ENCODE data around the gene FAM193B. TPM values are rescaled to one million over a fixed set of nuclear protein-coding genes. Genes with fewer than 3 reads are reported as not detected.

The FAM193B gene
- total and polyA plus RNA-seq, 9 of the 15 experiments (the other 6 are each of a cell fraction or from before 2014, with no cell fraction given), result 4.4 to 76.4 (median 37.3) TPM

GRCh38 chr5:177599731-177600507, 45.6 kb upstream of the FAM193B start, which contains the start of gene B4GALT7 (continued):
- TF ChIP-seq CEBPG (CRISPR knock-in tag; IDR thresholded peaks at IDR 0.05) (no peak), CEBPG (tag; conservative IDR thresholded peaks at IDR 0.05 in 1 of 2, IDR thresholded peaks at IDR 0.05 in 1 of 2) (no peak), ZNF586 (CRISPR knock-in tag; conservative IDR thresholded peaks at IDR 0.05) (no peak), PCBP1 (IDR thresholded peaks at IDR 0.05; ENCODE audit: low read depth, low read length, poor library complexity, severe bottlenecking) (peak; percentile 71), ELK1 (CRISPR knock-in tag; IDR thresholded peaks at IDR 0.05) (no peak), ZNF696 (CRISPR knock-in tag; conservative IDR thresholded peaks at IDR 0.05) (no peak), L3MBTL2 (IDR thresholded peaks at IDR 0.05) (peak; percentile 79), ESRRB (CRISPR knock-in tag; IDR thresholded peaks at IDR 0.05; ENCODE audit: borderline replicate concordance) (no peak), RBM34 (IDR thresholded peaks at IDR 0.05; ENCODE audit: borderline replicate concordance, insufficient read depth, low read length) (no peak), HNRNPK (IDR thresholded peaks at IDR 0.05; ENCODE audit: low read depth, low read length, poor library complexity, severe bottlenecking) (no peak), ZBTB49 (CRISPR knock-in tag; IDR thresholded peaks at IDR 0.05; ENCODE audit: borderline replicate concordance) (no peak), ZFX (CRISPR knock-in tag; IDR thresholded peaks at IDR 0.05) (peak; percentile 96), PTRF (tag; IDR thresholded peaks at IDR 0.05) (no peak), ARID2 (IDR thresholded peaks at IDR 0.05) (no peak), RFX7 (CRISPR knock-in tag; IDR thresholded peaks at IDR 0.05) (no peak), ZBTB5 (IDR thresholded peaks at IDR 0.05) (no peak), HDGF (IDR thresholded peaks at IDR 0.05) (no peak), NCOA6 (IDR thresholded peaks at IDR 0.05) (no peak)
- TF ChIP-seq, protein P1, sequence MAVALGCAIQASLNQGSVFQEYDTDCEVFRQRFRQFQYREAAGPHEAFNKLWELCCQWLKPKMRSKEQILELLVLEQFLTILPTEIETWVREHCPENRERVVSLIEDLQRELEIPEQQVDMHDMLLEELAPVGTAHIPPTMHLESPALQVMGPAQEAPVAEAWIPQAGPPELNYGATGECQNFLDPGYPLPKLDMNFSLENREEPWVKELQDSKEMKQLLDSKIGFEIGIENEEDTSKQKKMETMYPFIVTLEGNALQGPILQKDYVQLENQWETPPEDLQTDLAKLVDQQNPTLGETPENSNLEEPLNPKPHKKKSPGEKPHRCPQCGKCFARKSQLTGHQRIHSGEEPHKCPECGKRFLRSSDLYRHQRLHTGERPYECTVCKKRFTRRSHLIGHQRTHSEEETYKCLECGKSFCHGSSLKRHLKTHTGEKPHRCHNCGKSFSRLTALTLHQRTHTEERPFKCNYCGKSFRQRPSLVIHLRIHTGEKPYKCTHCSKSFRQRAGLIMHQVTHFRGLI (CRISPR knock-in tag; IDR thresholded peaks at IDR 0.05), result no peak
- TF ChIP-seq, protein P2, sequence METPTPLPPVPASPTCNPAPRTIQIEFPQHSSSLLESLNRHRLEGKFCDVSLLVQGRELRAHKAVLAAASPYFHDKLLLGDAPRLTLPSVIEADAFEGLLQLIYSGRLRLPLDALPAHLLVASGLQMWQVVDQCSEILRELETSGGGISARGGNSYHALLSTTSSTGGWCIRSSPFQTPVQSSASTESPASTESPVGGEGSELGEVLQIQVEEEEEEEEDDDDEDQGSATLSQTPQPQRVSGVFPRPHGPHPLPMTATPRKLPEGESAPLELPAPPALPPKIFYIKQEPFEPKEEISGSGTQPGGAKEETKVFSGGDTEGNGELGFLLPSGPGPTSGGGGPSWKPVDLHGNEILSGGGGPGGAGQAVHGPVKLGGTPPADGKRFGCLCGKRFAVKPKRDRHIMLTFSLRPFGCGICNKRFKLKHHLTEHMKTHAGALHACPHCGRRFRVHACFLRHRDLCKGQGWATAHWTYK (CRISPR knock-in tag; IDR thresholded peaks at IDR 0.05), result no peak

Measured in K562 (cell line).